ENCODE results near the gene RBMX2.
A peak's percentile ranks its signal among the peaks of the same experiment; 100 is the strongest.
"Not testable (repeated sequence)": the region's sequence is repeated elsewhere in the genome, so short reads cannot be mapped to it uniquely, and the experiment has no call there.

Gene RBMX2

GRCh38 chrX:130401415-130402207 lies at the start of gene RBMX2:
Gene RBMX2 (plus strand): TSS chrX:130401987. CDS start chrX:130402033, 46 bp downstream.
- DNase-seq (ENCODE audit: low spot score), result peak; percentile 78

- not testable (repeated sequence) for DNase-seq (ENCODE audit: low spot score)
Measured at GRCh38 chrX:130352050-130352449, 49.7 kb upstream of the RBMX2 start.

GRCh38 chrX:130376077-130376476 lies 25.7 kb upstream of the RBMX2 start:
- DNase-seq (ENCODE audit: low spot score), result no peak

- no peak for DNase-seq (ENCODE audit: low spot score)
Measured at GRCh38 chrX:130378024-130378669, 23.6 kb upstream of the RBMX2 start.

- no peak for DNase-seq (ENCODE audit: low spot score)
Measured at GRCh38 chrX:130385520-130385919, 16.3 kb upstream of the RBMX2 start, which contains the start of gene GPR119. Gene GPR119 (minus strand): TSS chrX:130385674. CDS start chrX:130385447, 227 bp downstream.

GRCh38 chrX:130386408-130386808 lies 15.4 kb upstream of the RBMX2 start:
- no peak for DNase-seq (ENCODE audit: low spot score)

- DNase-seq (ENCODE audit: low spot score), result peak; percentile 39
Measured at GRCh38 chrX:130393451-130394074, 8.2 kb upstream of the RBMX2 start.

GRCh38 chrX:130395341-130395740 lies 6.4 kb upstream of the RBMX2 start:
- no peak for DNase-seq (ENCODE audit: low spot score)

- DNase-seq (ENCODE audit: low spot score), result no peak
Measured at GRCh38 chrX:130402208-130402684, 459 bp downstream of the RBMX2 start.

- DNase-seq (ENCODE audit: low spot score), result no peak
Measured at GRCh38 chrX:130413415-130413814, 11.6 kb downstream of the RBMX2 start.

GRCh38 chrX:130414800-130415199 lies 13.0 kb downstream of the RBMX2 start:
- no peak for DNase-seq (ENCODE audit: low spot score)

- DNase-seq (ENCODE audit: low spot score), result no peak
Measured at GRCh38 chrX:130415201-130415600, 13.4 kb downstream of the RBMX2 start.

GRCh38 chrX:130416785-130417184 lies 15.0 kb downstream of the RBMX2 start:
- DNase-seq (ENCODE audit: low spot score), result no peak

- no peak for DNase-seq (ENCODE audit: low spot score)
Measured at GRCh38 chrX:130418066-130418465, 16.3 kb downstream of the RBMX2 start.

- no peak for DNase-seq (ENCODE audit: low spot score)
Measured at GRCh38 chrX:130418740-130419139, 17.0 kb downstream of the RBMX2 start.

GRCh38 chrX:130419263-130419662 lies 17.5 kb downstream of the RBMX2 start:
- DNase-seq (ENCODE audit: low spot score), result no peak

- no peak for DNase-seq (ENCODE audit: low spot score)
Measured at GRCh38 chrX:130426531-130426930, 24.7 kb downstream of the RBMX2 start.

GRCh38 chrX:130429236-130429635 lies 27.4 kb downstream of the RBMX2 start:
- DNase-seq (ENCODE audit: low spot score), result not testable (repeated sequence)

- DNase-seq (ENCODE audit: low spot score), result no peak
Measured at GRCh38 chrX:130435937-130436336, 34.1 kb downstream of the RBMX2 start.

- DNase-seq (ENCODE audit: low spot score), result not testable (repeated sequence)
Measured at GRCh38 chrX:130437996-130438395, 36.2 kb downstream of the RBMX2 start.

GRCh38 chrX:130443875-130444274 lies 42.1 kb downstream of the RBMX2 start:
- no peak for DNase-seq (ENCODE audit: low spot score)

GRCh38 chrX:130444641-130445336 lies 43.0 kb downstream of the RBMX2 start:
- DNase-seq (ENCODE audit: low spot score), result no peak
